ENCODE results near the gene STAB1.

The STAB1 gene

DNA sequence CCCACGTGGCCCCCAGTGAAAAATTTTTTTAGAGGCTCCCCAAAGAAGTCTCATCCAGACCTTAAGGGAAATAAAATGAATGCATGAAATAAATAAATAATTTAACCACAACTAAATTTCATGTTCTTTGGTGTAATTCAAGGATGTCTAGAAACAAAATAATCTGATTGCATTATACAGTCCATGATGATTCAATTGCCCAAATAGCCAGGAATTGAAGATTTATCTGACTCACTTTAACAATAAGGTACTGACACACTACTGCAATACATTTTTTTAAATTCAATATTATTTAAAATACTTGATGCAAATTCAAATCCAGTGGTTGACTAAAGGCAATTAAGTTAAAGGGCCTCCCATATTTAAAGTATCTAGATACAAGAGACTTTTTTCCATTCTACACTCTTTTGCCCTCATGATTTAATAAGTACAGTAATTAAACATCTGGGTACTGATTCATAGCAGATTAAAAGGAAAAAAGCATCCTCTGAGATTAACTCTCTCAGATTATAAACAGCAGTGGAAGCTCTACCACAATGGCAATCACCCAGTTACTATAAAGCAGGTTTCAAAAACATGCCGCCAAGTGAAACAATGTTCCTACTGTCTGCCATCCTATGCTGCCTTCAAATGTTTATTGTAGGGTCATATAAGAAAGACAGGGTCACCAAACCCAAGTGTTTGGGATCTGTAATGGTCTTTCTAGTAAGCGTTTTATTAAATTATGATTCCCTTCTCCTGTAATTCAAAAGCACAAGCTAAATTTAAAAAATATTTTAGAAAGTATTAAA, 51.2 kb downstream of the STAB1 start:
- Histone ChIP-seq H3K9me3 (ENCODE audit: control insufficient read depth in 2 of 2, low read length in 2 of 2) (no peaks in the 10 kb centered on the region), H3K27me3 (ENCODE audit: control insufficient read depth in 1 of 2, insufficient read depth in 2 of 2, low read length in 2 of 2) (no peaks in the 10 kb centered on the region), H3K27ac (ENCODE audit: low read length) (no peak overlapping the region), H3K9ac (ENCODE audit: low read length in 2 of 2) (no peak overlapping the region), H3K4me1 (ENCODE audit: control insufficient read depth, insufficient read depth, low read length) (no peaks in the 10 kb centered on the region), H3K4me3 (ENCODE audit: low read length in 2 of 2) (no peak overlapping the region), H3K36me3 (ENCODE audit: control insufficient read depth in 2 of 2, insufficient read depth in 2 of 2, low read length in 2 of 2) (peaks cover 10 to 22% of the 10 kb centered on the region in 2 donors)

DNA sequence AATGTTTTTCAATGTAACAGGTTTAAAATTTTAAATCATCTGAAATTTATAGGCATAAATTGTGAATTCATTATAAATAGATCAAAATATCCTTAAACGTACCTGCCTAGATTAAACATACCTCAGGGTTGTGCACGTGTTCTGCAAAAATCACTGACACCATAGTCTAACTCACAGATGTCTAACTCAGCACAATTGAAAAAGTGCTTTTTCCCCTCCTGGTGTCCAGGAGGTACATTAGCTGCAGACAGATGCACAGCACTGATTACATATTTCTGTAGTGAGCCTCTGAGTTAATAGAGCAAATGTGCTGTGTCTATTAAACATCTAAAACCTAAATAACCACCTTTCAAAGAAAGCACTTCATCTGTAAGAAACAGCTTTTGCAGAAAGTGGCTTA, 52.0 kb downstream of the STAB1 start:
- Histone ChIP-seq H3K36me3 (ENCODE audit: control insufficient read depth in 2 of 2, insufficient read depth in 2 of 2, low read length in 2 of 2) (peaks cover 10 to 29% of the 10 kb centered on the region in 2 donors), H3K4me1 (ENCODE audit: control insufficient read depth, insufficient read depth, low read length) (no peaks in the 10 kb centered on the region), H3K9ac (ENCODE audit: low read length in 2 of 2) (no peak overlapping the region), H3K4me3 (ENCODE audit: low read length in 2 of 2) (no peak overlapping the region), H3K9me3 (ENCODE audit: control insufficient read depth in 2 of 2, low read length in 2 of 2) (no peaks in the 10 kb centered on the region), H3K27ac (ENCODE audit: low read length) (no peak overlapping the region), H3K27me3 (ENCODE audit: control insufficient read depth in 1 of 2, insufficient read depth in 2 of 2, low read length in 2 of 2) (no peaks in the 10 kb centered on the region)

DNA sequence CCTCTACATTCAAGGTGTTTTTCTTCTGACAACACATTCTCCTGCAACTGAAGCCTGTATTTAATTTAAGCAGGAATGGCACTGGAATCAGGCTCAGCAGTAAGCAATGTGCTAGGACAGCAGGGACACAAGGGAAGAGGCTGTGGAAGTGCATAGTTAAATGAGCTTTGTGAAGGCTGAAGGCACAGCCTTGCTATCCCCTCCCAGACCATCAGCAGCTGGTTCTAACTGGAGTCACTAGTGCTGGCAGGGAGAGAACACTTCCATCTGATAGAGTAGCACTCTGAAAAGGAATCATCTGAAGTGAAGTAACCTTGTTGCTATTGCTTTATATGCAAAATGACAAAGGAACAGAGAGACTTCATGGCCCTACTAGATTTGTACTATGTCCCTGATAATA, 56.0 kb downstream of the STAB1 start:
- peaks cover 26 to 41% of the 10 kb centered on the region in 2 donors for H3K36me3 ChIP-seq (ENCODE audit: control insufficient read depth in 2 of 2, insufficient read depth in 2 of 2, low read length in 2 of 2)
- H3K4me3 ChIP-seq (ENCODE audit: low read length in 2 of 2): no peak overlapping the region
- H3K27ac ChIP-seq (ENCODE audit: low read length): no peak overlapping the region
- no peak overlapping the region for H3K9ac ChIP-seq (ENCODE audit: low read length in 2 of 2)
- no peaks in the 10 kb centered on the region for H3K27me3 ChIP-seq (ENCODE audit: control insufficient read depth in 1 of 2, insufficient read depth in 2 of 2, low read length in 2 of 2)
- no peaks in the 10 kb centered on the region for H3K9me3 ChIP-seq (ENCODE audit: control insufficient read depth in 2 of 2, low read length in 2 of 2)
- H3K4me1 ChIP-seq (ENCODE audit: control insufficient read depth, insufficient read depth, low read length): no peaks in the 10 kb centered on the region

DNA sequence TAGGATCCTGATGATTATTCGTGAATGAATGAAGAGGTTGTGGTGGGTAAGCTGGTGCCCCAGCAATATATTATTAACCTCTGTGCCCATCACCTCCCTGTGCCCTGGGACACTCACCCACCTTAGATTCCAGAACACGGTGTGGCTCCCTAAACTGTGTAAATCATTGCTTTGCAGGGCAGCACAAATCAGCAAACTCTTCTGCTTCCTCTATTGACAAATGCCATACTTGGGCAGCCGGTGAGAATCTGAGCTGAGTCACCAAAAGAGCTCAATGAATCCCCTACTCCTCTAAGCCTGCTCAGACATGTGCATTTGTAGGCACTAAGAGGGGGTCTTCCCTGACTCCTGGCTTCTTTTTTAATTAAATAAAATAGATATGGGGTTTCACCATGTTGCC, 57.0 kb downstream of the STAB1 start:
- Histone ChIP-seq H3K4me3 (ENCODE audit: low read length in 2 of 2) (no peak overlapping the region), H3K9ac (ENCODE audit: low read length in 2 of 2) (no peak overlapping the region), H3K4me1 (ENCODE audit: control insufficient read depth, insufficient read depth, low read length) (no peaks in the 10 kb centered on the region), H3K27me3 (ENCODE audit: control insufficient read depth in 1 of 2, insufficient read depth in 2 of 2, low read length in 2 of 2) (no peaks in the 10 kb centered on the region), H3K36me3 (ENCODE audit: control insufficient read depth in 2 of 2, insufficient read depth in 2 of 2, low read length in 2 of 2) (peaks cover 28 to 39% of the 10 kb centered on the region in 2 donors), H3K9me3 (ENCODE audit: control insufficient read depth in 2 of 2, low read length in 2 of 2) (no peaks in the 10 kb centered on the region), H3K27ac (ENCODE audit: low read length) (no peak overlapping the region)

DNA sequence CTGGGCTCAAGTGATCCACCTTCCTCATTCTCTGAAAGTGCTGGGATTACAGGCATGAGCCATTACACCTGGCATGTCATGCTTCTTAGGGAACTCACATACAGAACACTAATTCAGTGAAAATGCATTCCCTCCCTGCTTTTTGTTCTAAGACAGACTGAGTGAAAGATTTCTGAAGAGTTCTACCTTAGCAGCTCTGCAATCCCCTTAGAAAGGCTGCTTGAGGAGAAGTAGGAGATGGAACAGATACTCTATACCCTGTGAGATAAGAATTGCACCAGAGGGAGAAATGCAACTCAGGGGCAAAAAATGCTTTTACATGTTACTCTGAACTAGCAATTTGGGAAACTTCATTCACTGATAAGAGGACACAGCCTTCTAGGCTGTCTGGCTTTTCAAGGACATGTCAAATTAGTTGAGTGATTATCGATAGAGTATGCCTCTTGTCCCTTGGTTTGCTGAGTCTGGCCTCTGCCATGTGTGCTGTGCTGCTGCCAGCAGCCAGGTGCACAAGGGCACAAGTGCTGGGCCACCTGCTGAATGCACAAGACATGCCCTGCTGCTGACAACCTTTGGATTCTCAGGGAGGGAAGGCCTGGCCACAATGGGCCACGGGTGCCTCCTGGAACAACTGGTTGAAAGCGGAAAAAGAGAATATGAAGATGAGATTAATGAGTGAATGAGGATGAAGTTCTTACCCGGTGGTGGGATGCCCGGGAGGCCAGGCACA, 59.1 kb downstream of the STAB1 start:
- no peak overlapping the region for H3K27ac ChIP-seq (ENCODE audit: low read length)
- H3K4me1 ChIP-seq (ENCODE audit: control insufficient read depth, insufficient read depth, low read length): peaks cover 8% of the 10 kb centered on the region
- H3K4me3 ChIP-seq (ENCODE audit: low read length in 2 of 2): no peak overlapping the region
- no peak overlapping the region for H3K9ac ChIP-seq (ENCODE audit: low read length in 2 of 2)
- no peaks in the 10 kb centered on the region for H3K27me3 ChIP-seq (ENCODE audit: control insufficient read depth in 1 of 2, insufficient read depth in 2 of 2, low read length in 2 of 2)
- H3K36me3 ChIP-seq (ENCODE audit: control insufficient read depth in 2 of 2, insufficient read depth in 2 of 2, low read length in 2 of 2): peaks cover 27 to 45% of the 10 kb centered on the region in 2 donors
- no peaks in the 10 kb centered on the region for H3K9me3 ChIP-seq (ENCODE audit: control insufficient read depth in 2 of 2, low read length in 2 of 2)

DNA sequence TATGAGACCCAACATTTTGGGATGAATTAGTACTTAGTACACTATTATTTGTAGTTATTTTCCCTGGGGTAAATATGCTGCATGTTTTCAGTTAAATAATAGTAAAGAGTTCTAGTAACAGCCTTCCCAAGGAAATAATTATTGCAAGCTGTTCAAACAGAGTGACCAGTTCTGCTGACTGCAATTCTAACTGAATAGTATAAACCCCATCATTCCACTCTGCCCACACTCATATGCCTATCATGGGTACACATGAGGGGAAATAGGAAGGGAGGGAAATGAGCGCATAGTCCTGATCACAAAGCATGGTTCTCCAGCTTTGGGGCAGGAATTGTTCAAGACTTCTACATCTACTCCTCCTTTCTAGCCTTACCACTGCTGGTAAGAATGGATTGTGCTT, 59.9 kb downstream of the STAB1 start:
- Histone ChIP-seq H3K36me3 (ENCODE audit: control insufficient read depth in 2 of 2, insufficient read depth in 2 of 2, low read length in 2 of 2) (peaks cover 29 to 50% of the 10 kb centered on the region in 2 donors), H3K9ac (ENCODE audit: low read length in 2 of 2) (no peak overlapping the region), H3K9me3 (ENCODE audit: control insufficient read depth in 2 of 2, low read length in 2 of 2) (no peaks in the 10 kb centered on the region), H3K4me1 (ENCODE audit: control insufficient read depth, insufficient read depth, low read length) (peaks cover 8% of the 10 kb centered on the region), H3K4me3 (ENCODE audit: low read length in 2 of 2) (no peak overlapping the region), H3K27me3 (ENCODE audit: control insufficient read depth in 1 of 2, insufficient read depth in 2 of 2, low read length in 2 of 2) (no peaks in the 10 kb centered on the region), H3K27ac (ENCODE audit: low read length) (no peak overlapping the region)

DNA sequence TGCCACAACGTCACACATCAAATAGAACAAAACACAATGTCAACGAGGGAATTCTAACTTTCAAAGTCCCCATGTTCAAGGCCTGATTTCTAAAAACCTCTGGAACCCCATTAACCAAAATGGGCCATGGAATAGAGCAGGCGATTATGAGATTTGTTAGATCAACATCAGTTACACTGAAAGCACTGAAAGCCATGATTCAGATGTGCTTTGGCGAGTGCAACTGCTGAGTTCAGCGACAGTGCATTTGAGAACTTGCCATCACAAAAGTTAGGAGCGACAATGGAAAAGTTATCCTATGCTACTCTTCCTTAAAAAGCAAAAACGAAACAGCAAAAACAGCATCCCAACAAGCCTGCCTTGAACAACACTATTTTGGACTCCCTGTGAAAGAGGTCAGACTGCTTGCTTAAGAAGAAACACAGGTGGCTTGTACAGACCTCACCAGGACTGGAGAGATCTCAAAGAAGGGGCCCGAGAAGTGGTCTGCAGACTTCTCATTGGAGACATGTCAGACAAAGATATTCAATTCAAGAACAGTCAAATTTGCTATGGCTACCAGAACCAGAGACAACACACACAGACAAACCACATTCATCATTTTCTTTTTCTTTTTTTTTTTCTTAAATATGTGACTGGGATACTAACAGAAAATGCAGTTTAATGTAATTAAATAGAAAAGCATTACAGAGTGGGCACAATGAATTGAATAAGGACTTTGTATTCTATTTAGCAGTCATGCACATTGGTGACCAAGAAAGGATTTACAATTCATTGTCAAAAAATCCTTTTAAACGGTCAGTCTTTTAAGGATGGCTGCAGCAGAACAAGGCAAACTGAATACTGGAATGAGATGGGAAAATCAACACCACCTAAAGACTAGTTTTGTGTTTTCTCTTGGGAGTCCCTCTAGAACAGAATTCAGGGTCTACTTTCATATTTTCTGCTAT, 62.1 kb downstream of the STAB1 start:
- no peak overlapping the region for H3K9ac ChIP-seq (ENCODE audit: low read length in 2 of 2)
- H3K36me3 ChIP-seq (ENCODE audit: control insufficient read depth in 2 of 2, insufficient read depth in 2 of 2, low read length in 2 of 2): peaks cover 36 to 39% of the 10 kb centered on the region in 2 donors
- H3K4me1 ChIP-seq (ENCODE audit: control insufficient read depth, insufficient read depth, low read length): peaks cover 8% of the 10 kb centered on the region
- H3K27ac ChIP-seq (ENCODE audit: low read length): no peak overlapping the region
- no peaks in the 10 kb centered on the region for H3K27me3 ChIP-seq (ENCODE audit: control insufficient read depth in 1 of 2, insufficient read depth in 2 of 2, low read length in 2 of 2)
- no peaks in the 10 kb centered on the region for H3K9me3 ChIP-seq (ENCODE audit: control insufficient read depth in 2 of 2, low read length in 2 of 2)
- no peak overlapping the region for H3K4me3 ChIP-seq (ENCODE audit: low read length in 2 of 2)

DNA sequence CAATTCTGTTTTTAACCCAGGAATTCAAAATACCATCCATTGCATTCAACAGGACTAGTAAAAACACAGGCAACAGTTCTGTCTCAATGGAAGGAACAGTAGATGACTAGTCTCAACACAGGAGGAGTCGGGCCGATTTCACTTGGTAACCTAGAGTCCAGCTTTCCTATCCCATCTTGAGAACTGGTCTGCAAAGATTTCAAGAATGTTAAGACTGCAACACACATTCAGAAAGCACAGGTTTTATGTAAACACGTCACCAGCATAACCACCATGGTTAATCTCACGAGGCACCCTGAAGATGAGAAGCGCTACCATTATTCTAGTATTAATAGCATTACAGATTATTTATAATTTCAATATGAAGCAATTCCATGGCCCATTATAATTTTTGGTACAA, 63.3 kb downstream of the STAB1 start:
- no peak overlapping the region for H3K27ac ChIP-seq (ENCODE audit: low read length)
- H3K36me3 ChIP-seq (ENCODE audit: control insufficient read depth in 2 of 2, insufficient read depth in 2 of 2, low read length in 2 of 2): peaks cover 36 to 40% of the 10 kb centered on the region in 2 donors
- H3K9me3 ChIP-seq (ENCODE audit: control insufficient read depth in 2 of 2, low read length in 2 of 2): no peaks in the 10 kb centered on the region
- no peaks in the 10 kb centered on the region for H3K27me3 ChIP-seq (ENCODE audit: control insufficient read depth in 1 of 2, insufficient read depth in 2 of 2, low read length in 2 of 2)
- no peak overlapping the region for H3K4me3 ChIP-seq (ENCODE audit: low read length in 2 of 2)
- H3K9ac ChIP-seq (ENCODE audit: low read length in 2 of 2): no peak overlapping the region
- H3K4me1 ChIP-seq (ENCODE audit: control insufficient read depth, insufficient read depth, low read length): peaks cover 8% of the 10 kb centered on the region

DNA sequence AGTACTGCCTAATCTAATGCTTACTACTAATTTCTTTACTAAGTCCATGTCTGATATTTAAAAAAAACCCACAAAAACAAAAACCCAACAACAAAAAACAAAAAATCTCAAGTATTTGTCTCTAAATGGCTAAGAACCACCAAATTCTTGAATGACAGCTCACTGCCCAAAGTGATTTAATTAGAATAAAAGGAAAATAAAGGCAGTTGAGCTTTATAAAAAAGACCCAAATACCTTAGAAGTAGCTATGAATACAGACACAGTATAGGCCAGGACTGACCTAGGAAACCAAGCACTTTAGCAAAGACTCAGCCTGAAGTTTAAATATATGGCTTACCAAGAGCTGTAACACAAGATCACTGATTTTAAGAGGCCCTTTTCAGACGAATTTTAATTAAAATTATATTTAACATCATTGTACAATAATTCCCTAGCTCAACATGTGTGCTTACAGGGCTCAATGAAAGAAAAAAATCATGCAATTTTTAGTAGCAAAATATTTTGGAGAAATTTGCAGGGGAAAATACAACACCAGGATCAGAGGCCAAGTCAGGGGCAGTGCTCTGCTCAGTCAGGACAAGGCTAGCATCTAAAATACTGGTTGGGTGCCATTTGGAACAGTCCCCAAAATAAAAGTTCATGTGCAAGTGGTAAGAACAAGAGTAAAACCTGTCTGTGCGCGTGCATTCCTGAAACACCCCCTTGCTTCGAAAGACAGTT, 66.0 kb downstream of the STAB1 start:
- H3K27ac ChIP-seq (ENCODE audit: low read length): no peak overlapping the region
- H3K27me3 ChIP-seq (ENCODE audit: control insufficient read depth in 1 of 2, insufficient read depth in 2 of 2, low read length in 2 of 2): no peaks in the 10 kb centered on the region
- H3K36me3 ChIP-seq (ENCODE audit: control insufficient read depth in 2 of 2, insufficient read depth in 2 of 2, low read length in 2 of 2): peaks cover 28 to 36% of the 10 kb centered on the region in 2 donors
- H3K4me1 ChIP-seq (ENCODE audit: control insufficient read depth, insufficient read depth, low read length): peaks cover 8% of the 10 kb centered on the region
- no peak overlapping the region for H3K4me3 ChIP-seq (ENCODE audit: low read length in 2 of 2)
- H3K9me3 ChIP-seq (ENCODE audit: control insufficient read depth in 2 of 2, low read length in 2 of 2): no peaks in the 10 kb centered on the region
- H3K9ac ChIP-seq (ENCODE audit: low read length in 2 of 2): no peak overlapping the region

DNA sequence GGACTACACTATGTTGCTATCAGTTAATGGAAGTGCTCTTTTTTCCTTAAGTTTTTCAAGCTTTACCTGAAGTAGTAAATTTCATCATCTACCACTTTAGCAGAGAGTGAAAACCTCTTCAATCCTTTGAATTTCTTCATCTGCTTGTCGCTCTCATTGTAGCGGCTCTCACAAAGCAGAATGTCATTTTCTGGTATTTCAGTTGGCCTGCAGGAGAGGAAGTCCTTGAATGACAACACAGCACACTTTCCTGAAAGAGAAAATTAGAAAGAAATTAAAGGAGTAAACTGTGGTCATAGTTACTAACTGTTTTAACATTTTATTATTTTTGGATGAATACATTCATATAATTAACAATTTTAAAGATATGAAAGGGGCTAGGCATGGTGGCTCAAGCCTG, 68.8 kb downstream of the STAB1 start:
- H3K36me3 ChIP-seq (ENCODE audit: control insufficient read depth in 2 of 2, insufficient read depth in 2 of 2, low read length in 2 of 2): peaks cover 25 to 27% of the 10 kb centered on the region in 2 donors
- no peak overlapping the region for H3K9ac ChIP-seq (ENCODE audit: low read length in 2 of 2)
- H3K27me3 ChIP-seq (ENCODE audit: control insufficient read depth in 1 of 2, insufficient read depth in 2 of 2, low read length in 2 of 2): no peaks in the 10 kb centered on the region
- no peaks in the 10 kb centered on the region for H3K9me3 ChIP-seq (ENCODE audit: control insufficient read depth in 2 of 2, low read length in 2 of 2)
- no peaks in the 10 kb centered on the region for H3K4me1 ChIP-seq (ENCODE audit: control insufficient read depth, insufficient read depth, low read length)
- no peak overlapping the region for H3K27ac ChIP-seq (ENCODE audit: low read length)
- H3K4me3 ChIP-seq (ENCODE audit: low read length in 2 of 2): no peak overlapping the region

Data from stomach smooth muscle (tissue), 2 donors.